ENCODE measurements around the gene XRRA1.
"Not testable (repeated sequence)": the region's sequence is repeated elsewhere in the genome, so short reads cannot be mapped to it uniquely, and the experiment has no call there.

The XRRA1 gene, protein sequence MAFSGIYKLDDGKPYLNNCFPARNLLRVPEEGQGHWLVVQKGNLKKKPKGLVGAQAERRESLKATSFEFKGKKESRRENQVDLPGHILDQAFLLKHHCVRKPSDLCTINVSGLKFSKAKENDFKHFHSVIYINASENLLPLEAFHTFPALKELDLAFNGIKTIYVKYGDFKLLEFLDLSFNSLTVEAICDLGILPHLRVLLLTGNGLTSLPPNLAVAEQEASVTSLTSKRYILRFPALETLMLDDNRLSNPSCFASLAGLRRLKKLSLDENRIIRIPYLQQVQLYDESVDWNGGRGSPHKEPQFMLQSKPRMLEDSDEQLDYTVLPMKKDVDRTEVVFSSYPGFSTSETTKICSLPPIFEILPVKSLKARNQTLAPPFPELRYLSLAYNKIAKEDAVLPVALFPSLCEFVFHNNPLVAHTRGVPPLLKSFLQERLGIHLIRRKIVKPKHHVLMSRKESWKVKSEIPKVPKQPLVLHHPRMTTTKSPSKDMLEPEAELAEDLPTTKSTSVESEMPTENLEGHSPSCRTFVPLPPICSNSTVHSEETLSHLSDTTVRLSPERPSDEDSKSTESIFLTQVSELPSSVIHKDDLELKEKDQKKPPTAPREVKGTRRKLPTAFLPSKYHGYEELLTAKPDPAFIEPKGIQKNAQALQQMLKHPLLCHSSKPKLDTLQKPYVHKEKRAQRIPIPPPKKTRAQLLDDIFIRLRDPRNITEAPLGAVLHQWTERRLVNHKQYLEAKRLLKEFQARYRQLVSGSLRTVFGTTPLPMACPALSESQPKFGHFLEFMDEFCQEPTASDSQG
- total RNA-seq, result 10.6 to 20.6 reads per million in 2 donors

DNA sequence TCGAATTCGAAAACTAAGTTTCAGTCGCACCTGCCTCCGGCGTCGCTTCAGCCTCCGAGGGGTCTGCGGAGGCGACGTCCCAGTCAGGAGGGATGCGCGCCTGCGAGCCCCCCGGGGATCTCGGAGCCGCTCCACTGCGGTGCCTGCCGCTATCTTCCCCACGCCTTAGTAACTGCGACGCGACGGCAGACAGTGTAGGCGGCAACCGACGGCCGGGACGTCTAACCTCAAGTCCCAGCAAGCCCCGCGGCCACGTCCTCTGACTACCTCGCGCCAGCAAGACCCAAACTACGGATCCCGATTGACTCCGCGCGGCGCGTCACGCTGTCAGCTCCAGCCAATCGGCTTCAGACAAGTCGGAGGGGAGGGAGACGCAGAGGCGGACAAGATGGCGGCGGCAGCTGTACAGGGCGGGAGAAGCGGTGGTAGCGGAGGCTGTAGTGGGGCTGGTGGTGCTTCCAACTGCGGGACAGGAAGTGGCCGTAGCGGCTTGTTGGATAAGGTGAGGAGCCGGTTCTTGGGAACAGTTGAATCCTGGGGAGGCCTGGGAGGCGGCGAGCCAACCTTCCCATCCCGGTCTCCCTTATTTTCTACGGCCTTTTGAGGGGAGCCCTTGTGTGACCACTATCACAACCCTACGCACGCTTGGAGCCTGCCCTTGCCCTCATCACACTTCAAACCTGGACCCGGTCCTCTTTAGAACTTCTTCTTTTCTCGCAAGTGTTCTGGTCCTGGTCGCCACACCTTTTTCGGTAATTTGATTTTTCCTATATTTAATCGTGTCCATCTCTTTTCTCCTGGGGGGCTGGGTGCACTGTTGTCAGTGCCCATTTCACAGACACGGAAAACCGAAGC lies at the start of gene XRRA1, which contains the start of gene SPCS2:
Gene XRRA1, minus strand, starts transcription at position 194 of the 855 bp plus-strand sequence. CDS start 8,213 bp downstream, outside the sequence.
Gene SPCS2, plus strand, starts transcription at position 369 of the 855 bp plus-strand sequence. Its CDS starts 20 bp downstream, at position 389.
- DNase-seq, result peak; percentile 93 to 99 (median 98)

DNA sequence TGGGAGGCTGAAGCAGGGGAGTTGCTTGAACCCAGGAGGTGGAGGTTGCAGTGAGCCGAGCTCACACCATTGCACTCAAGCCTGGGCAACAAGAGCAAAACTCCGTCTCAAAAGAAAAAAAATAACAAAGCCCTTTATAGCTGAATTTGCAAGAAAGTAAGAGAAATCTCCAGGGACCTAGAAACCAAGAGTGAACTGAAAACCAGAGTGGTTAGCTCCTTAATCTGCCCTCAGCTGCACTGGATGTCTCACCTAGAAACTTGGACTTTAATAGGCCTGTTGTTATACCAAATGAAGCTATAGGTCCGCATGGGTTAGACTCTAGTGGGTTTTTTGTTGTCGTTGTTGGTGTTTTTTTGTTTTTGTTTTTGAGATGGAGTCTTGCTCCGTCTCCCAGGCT lies 44.0 kb upstream of the XRRA1 start:
- no peak for DNase-seq

DNA sequence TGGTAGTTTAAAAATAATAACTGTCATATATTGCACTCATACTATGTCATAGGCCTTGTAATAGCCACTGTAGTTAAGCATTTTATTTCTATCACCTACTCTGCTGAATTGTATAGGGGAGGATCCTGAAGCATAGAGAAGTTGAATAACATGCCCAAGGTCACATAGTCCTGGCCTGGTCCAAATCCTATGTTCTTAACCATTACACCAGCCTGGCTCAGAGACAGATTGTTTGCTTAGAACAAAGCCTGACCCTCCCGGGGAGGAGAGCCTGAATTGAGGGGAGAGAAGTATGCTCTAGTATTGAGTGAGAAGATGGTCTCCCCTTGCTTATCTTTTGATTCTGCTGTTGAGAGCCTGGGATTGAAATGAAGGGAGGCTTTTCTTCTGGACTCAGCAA lies 42.0 kb upstream of the XRRA1 start:
- DNase-seq, result no peak

DNA sequence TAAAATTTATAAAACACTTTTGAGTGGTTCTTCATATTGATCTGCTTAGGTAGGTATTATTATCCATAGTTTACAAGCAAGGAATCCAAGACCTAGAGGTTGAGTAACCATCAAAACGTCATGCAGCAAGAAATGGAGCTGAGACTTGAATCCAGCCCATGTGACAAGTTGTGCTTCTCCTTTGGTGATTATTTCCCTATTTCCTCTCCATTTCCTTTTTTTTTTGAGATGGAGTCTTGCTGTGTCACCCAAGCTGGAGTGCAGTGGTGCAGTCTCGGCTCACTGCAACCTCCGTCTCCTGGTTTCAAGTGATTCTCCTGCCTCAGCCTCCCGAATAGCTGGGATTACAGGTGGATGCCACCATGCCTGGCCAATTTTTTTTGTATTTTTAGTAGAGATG lies 41.3 kb upstream of the XRRA1 start:
- not testable (repeated sequence) for DNase-seq

DNA sequence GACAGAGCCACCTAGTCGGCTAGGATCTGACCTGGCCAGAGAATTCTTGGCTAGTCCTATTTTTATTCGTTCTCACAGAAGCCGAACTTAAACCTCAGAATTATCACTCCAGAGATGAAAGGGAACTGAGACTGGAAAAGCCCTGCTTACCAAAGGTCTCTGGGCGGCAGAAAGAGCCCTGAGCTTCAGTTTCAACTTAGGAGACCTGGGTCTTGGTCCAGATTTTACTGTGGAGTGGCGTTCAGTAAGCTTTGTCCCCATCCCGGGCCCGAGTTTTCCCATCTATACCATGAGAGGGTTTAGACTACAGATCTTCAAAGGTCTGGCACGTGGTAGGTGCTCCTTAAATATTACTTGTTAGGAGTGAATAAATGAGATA lies 40.4 kb upstream of the XRRA1 start:
- peak in 1 of 5 experiments; percentile 10 for DNase-seq

DNA sequence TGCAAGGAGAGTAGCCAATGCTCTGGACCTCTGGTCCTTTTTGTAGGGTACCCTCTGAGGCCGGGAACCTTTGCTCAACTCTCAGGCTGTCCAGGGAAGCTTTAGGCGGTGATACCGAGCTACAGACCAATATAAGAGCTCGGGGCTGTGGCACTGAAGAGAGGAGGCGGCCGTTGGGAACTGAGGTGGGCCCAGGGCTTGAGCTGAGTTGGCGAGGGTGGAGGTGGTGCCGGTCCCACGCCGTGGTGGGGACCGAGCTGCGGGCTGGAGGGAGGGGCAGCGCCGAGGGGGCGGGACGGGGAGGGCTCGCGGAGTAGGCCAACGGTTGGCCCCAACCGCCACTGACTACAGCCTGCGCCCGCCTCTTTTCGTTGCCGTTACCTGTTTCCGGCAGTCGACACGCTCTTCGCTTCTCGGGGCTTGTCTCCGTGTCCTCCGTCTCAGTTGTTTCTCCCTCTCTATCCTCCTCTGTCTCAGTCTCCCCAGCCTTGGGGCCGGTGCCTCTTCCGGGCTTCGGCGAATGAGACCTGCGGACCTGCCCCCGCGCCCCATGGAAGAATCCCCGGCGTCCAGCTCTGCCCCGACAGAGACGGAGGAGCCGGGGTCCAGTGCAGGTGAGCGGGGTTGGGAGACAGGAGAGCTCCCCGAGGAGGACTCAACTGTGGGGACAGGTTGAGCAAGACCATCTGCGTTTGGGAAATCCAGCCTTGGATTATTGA lies 39.8 kb upstream of the XRRA1 start, which contains the start of gene NEU3:
Gene NEU3, plus strand, starts transcription at position 393 of the 719 bp plus-strand sequence. Its CDS starts 128 bp downstream, at position 521.
- DNase-seq, result peak; percentile 67 to 93 (median 76)

DNA sequence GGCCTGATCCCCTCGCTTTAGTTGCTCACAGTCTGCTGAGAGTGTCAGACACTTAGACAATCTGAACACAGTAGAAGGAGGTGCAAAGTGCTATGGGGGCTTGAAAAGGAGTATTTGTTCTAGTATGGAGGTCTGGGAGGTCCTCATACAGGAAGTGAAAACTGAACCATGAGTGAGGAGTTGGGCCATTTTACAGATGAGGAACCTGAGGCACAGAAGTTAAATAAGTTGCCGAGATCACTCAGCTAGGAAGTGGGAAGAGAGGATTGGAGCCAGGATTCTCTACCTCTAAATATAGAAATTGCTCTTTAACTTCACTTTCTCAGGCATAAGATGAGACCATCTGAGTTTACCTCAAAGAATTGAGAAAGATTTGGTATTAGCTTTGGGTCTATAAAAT lies 35.8 kb upstream of the XRRA1 start:
- DNase-seq, result no peak

DNA sequence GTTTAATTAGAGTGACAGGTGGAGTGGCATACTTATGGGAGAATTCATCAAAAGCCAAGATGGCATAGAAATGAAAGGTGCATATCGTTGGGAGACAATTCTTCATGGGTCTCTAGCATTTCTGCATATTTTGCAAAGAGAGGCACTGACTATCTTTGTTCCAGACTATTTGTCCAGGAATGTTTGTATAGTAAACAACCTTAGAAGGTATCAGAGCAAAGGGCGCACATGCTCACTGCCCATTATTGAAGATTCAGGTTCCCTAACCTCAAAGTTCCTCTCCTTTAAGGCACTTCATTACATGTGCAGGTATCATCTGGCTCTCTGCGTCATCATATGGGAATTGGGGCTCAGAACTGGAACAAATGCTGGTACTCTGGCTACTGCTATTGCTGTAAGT lies 35.2 kb upstream of the XRRA1 start:
- no peak for DNase-seq

DNA sequence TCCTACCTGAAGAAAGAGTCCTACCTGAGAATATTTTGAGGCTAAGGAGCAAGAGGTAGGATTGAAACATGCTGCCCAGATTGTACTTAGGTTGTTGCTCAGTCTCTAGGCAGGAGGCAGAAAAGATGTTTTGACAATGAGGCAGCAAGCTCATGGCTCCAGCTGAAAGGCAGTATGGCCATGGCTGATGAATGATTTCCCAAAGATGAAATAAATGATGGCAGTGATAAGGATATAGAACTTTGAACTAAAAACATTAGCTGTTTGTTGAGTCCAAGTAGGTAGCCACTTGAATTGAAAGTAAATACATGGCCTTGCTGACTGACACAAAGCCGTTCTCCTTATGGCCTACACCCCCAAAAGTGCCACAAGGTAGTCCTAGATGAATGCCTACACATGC lies 33.0 kb upstream of the XRRA1 start:
- no peak for DNase-seq

DNA sequence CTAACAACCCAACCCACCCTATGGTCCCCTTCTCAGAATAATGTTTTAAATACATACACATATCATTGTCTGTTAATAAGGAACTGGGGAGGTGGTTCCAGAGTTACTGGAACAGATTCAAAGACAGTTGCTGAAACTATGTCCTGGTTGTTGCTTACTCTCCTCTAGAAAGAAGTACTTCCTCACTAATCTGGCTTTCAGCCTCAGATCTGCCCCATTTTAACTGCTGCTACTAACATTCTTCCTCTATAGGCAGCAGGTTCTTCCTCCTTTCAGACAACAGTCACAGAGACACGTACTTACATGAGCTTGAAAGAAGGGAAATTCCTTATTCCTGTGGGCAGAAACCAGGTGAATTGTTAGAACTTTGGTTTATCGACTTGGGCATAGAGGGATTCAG lies 31.7 kb upstream of the XRRA1 start:
- no peak for DNase-seq

DNA sequence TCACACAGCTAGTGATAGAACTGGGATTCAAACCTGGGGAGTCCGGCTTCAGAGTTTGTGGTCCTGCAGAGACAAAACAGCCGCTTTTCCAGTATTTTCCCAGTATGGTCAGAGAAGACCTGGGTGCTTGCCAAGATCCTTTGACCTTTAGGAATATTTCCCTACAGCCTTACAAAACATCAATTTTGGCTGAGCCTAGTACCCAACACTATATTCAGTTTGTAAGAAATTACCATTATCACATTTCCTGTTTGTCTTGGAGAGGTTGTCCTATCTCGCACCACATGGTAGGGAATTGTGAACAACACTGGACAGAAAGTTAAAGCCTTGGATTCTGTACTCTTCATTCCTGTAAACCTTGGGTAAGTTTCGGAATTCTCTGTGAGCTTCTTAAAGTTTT lies 29.1 kb upstream of the XRRA1 start:
- DNase-seq, result no peak

DNA sequence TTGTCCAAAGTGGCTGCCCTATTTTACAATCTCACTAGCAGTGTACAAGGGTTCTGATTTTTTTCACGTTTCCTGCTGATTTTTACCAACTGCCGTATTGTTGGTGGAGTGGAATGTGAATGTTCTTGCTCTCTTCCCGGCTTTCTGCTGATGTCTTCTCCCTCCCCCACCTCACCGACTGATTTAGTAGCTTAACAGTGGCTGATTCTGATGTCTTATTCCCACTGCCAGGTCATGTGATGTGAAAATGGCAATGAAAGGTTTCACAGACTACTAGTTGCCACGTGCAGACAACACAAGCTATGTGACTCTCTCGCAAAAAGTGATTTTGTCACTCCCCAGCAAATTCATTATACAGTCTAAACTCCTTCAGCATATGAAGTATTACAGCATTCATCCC lies 22.5 kb upstream of the XRRA1 start:
- DNase-seq, result no peak

DNA sequence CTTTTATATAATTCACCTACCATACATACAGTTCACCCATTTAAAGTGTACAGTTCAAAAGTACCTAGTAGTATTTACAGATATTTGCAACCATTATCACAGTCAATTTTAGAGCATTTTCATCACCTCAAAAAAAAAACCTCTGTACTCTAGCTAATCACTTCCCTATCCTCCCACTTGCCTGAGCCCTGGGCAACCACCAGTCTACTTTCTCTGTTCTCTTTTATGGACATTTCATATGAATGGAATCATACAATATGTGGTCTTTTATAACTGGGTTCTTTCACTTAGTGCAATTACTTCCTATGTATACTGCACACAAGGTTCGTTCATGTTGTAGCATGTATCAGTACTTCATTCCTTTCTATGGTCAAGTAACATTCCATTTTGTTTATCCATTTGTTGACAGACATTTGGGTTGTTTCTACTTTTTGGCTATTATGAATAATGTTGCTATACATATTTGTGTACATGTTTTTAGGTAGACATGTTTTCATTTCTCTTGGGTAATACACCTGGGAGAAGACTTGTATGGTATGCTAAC lies 22.0 kb upstream of the XRRA1 start:
- DNase-seq, result no peak

DNA sequence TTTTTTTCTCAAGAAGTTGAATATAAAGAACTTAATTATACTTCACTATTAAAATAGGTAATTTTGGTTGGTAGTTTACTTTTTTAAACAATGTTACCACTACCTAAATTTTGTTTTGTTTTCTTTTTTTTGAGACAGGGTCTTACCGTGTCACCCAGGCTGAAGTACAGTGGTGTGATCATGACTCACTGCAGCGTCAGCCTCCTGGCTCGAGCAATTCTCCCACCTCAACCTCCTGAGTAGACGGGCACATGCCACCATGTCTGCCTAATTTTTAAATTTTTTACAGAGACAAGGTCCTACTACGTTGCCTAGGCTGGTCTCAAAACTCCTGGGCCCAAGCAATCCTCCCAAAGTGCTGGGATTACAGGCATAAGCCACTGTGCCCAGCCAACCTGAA lies 17.8 kb upstream of the XRRA1 start:
- DNase-seq, result no peak

DNA sequence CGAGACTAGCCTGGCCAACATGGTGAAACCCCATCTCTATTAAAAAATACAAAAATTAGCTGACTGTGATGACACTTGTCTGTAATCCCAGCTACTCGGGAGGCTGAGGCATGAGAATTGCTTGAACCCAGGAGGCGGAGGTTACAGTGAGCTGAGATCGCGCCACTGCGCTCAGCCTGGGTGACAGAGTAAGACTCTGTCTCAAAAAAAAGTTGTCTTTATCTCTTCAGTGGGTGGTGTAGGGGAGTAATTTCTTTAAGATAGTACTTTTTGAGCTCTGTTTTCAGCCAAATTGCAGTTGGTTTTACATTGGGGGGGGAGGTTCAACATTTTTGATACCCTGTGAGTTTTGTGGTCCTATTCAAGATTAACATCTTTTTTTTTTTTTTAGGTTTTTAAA lies 11.2 kb upstream of the XRRA1 start:
- DNase-seq, result not testable (repeated sequence)

DNA sequence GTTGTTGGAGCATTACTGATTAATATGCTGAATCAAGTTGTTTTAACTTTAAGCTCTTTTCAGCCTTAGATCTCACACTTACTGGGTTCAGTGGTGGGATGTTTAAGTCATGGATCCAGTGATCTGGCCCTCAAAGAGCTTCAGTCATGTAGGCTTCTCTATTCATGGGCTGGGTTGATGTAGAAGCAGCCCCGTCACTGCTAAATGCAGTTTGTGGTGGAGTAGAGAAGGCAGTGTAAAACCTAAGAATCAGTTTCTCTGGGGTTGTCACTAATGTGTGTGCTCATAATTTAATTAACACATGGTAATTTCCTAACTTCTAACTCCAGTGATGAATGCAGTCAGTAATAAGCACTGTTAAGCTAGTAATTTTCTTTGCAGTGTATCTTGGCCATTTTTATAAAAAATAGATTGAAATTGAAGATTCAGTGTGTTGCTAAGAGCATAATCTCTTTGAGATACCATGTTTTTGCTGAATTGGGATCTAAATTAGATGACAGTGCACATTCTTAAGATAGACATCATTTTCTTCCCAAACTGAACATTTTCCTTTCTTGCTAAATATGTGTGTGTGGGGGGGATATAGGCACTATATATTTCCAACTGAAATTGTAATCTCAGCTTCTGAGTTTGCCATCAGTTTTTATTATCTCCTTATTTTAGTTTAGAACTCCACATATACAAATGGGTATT lies 9.2 kb upstream of the XRRA1 start:
- DNase-seq, result no peak

DNA sequence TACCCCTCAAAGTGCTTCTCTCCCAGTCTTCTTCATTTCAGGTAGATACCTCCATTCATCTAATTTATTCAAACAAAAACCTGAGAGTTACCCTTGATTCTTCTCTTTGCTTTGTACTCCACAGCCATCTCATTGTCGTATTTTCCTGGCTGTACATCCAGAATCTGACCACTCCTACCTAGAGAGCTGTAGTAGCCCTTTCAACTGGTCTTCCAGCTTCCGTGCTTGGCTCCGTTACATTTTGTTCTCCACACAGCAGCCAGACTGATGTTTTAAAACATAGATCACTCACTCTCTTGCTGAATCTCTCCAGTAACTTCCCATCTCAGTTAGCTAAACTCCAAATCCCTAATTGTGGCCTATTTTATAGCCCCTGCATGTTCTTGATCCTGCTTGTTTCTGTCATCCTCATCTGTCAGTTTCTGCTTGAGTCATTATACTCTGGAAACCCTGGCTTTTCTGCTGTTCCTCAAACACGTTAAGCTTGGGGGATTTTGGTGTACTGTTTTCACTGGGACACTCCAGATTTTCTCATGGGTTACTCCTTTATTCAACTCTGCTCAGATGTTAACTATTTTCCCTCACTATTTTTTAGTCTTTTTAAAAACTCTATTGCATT lies 7.6 kb upstream of the XRRA1 start:
- DNase-seq, result no peak

DNA sequence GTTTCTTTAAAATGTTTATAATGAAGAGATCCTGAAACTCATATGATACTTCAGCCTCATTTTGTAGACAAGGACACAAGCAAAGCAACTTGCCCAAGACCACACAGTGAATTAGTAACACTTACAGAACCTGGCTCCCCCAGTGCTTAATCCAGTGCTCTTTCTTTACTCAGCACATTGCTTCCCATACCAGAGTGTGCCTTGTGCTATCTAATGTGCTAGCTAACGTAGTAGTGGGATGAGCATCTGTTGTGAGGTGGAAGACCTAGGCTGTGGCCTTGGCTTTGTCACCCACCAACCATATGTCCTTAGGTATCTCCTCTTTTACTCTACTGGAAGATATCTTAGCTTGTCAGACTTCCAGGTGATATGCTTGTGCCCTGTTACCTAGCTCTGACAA lies 5.3 kb upstream of the XRRA1 start:
- no peak for DNase-seq

DNA sequence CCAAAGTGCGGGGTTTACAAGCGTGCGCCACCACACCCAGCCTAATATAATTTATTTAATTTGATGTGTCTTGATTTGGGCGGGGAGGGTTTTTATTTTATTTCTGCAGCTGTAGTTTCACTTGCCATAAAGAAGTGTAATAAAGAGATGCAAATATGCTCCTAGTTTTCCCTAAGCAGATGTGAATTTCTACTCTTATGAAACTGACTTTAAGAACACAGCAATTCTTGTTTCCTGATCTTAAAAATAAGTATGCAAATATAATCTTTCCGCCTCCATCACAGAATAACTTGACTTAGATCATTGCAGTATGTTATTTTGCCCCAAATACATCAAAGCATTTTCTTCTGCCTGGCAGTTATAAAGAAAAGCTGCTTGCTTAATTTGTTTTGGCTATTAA lies 4.6 kb upstream of the XRRA1 start:
- DNase-seq, result no peak

DNA sequence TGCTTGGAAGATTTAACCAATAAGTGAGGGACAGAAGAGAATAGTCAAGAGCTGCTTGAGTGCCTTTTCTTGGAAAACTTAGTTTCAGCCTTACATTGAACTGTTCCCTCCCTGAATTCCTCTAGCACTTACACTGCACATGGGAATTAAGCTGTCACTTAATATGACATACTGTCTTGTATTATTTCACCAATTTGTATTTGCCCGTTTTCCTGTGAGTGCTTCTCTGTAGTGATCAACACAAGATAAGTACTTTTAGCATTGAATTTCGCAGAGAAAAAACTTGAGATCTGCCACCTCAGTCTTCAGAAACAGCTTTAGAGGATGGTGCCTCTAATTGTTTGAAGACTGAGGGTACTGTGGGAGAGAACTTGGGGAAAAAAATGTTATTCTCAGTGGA lies 3.9 kb upstream of the XRRA1 start:
- DNase-seq, result no peak

DNA sequence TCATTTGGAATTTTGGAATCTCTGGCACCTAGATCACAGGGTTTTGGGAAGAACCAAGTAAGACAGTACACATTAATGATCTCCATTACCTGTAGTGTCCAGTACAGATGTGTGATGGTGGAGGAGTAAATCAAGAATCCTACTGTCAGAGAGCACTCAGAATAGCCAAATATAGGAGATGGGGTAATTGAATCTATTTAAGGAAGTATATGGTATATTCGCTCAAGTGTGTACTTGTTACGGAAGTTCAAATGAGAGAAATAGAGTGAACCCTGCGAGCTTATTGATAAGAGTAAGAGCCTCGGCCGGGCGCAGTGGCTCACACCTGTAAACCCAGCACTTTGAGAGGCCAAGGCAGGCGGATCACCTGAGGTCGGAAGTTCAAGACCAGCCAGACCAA lies 2.3 kb upstream of the XRRA1 start:
- DNase-seq, result no peak
